Effector CD4-positive, alpha-beta T cell (primary cell): Measurements from ENCODE around the gene CPVL.

Source experiments
- DNase-seq: peaks from one replicate; pipeline ENCODE4 v3.0.0-alpha.2; 2020

The CPVL gene

GRCh38 chr7:28998105-28998504 lies 148.2 kb downstream of the CPVL start:
- DNase-seq, result no peak

DNA sequence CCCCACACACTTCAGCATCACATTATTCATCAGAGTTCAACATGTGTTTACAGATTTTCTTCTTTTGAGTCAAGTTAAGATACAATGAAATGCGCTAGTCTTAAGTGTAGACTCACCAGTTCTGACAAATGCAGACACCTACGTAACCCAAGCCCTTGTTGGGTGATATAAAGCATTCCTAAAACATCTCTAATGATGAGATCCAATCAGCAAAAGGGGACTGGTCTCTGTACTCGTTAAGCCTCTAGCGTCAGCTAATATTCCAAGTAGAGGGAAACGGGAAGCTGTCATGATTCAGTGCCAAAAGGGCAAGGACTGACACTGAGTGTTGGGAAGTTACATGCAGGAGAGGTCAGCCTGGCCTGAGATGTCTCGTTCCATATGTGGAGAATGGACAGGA lies 149.5 kb downstream of the CPVL start:
- no peak for DNase-seq

DNA sequence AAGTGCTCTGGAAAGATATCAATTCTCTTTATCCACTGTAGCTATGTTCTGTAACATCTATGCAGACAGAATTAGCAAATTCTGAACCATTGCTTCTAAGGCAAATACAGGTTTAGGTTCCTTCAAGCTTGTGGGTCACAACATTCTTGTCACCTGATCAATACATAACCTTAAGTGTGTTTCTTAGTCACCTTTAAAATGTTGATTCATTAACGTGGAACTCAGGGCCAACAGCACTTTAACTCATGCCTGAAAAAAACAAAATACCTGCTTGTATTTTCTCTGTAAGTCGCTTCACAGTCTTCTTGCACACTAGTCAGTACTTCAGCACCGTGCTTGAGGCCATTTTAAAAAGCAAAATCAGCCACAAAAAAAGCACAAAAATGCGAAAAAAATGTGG lies 153.0 kb downstream of the CPVL start:
- DNase-seq, result no peak

- no peak for DNase-seq
Measured at GRCh38 chr7:28992798-28993197, 153.5 kb downstream of the CPVL start.

GRCh38 chr7:28990200-28990960 lies 156.0 kb downstream of the CPVL start:
- DNase-seq, result no peak

DNA sequence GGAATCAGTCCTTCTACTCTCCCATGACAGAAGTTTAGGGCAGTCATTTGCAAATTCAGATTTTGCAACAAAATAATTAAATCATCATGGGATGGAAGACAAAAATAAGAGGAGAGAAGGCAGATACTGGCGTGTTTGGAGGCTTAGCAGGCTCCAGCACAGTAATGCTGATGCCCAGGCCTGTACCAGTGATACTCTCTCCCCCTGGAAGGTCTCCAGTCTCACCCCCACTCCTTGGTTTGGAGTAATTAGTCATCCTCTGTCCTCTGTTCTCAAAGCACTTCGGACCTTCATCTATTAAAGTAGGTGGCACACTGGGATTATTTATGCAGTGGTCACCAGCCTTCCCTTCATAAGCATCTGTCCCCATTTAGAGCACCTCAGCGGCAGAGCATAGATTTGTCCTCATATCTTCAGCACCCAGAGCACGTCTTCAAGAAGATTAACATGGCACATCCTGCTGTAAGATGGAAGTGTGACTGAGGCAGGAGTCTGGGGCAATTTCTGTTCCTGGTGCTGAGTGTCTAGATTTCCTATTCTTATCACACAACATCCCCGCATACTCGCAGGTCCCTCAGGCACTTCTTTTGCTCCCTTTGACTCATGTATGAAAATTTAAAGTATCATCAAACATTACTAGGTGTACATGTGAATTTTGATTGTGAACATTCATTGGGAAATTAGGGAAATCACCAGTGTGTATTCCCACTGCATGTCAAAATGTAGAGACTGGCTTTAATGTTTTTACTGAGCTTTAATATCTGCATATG lies 156.9 kb downstream of the CPVL start:
- DNase-seq, result no peak

- no peak for DNase-seq
Measured at GRCh38 chr7:28988810-28989209, 157.5 kb downstream of the CPVL start.

- no peak for DNase-seq
Measured at GRCh38 chr7:28988091-28988490, 158.2 kb downstream of the CPVL start.

- no peak for DNase-seq
Measured at GRCh38 chr7:28986765-28987110, 159.6 kb downstream of the CPVL start.

- DNase-seq, result no peak
Measured at GRCh38 chr7:28986028-28986764, 160.1 kb downstream of the CPVL start.

- no peak for DNase-seq
Measured at GRCh38 chr7:28984631-28985030, 161.7 kb downstream of the CPVL start.

- DNase-seq, result no peak
Measured at GRCh38 chr7:28984217-28984616, 162.1 kb downstream of the CPVL start.

- no peak for DNase-seq
Measured at GRCh38 chr7:28983396-28984190, 162.7 kb downstream of the CPVL start.

DNA sequence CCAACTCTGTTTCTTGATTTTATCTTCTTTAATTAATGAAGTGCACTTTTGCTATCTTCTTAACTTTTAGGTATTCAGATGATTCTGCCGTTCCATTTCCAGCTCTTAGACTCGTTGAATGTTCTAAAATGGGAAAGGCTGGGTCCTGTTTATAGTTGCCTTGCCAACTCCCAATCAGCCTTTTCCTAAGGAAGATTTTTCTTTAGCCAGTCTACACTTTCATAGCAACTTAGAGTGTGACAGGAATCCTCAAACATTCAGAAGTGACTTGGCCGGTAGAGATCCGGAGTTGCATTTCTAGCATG lies 165.2 kb downstream of the CPVL start:
- DNase-seq, result no peak

DNA sequence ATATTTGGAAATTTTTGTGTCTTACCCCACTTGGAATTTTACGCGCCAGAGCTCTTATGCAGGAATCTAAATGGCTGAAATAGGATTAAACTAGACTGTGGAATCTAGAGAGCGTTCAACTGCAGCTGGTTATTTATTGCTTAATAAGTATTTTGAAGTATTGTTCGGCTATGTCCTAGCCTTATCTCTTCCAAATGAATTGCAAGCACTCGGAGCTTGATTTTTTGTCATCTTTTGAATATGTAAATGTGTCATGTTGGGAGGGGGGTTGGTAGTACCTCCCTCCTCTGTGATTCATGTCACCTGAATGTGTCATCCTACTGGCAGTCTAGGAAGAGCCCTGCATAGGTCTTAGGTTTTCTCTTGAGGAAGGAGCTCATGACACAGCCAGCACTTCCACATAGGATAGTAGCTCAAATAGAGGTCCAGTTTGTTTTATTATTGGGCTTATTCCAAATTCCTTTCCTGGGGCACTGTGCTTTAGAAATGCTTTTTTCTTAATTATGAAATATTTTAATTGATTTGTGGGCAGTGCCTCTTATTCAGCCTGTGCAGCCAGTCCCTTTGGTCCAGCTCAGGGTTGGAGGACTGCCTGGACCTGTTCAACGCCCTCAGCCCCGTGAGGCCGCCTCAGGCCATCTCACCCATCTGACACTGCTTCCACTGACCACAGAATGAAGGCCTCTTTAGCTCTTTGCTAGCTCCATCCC lies 165.7 kb downstream of the CPVL start:
- no peak for DNase-seq

- no peak for DNase-seq
Measured at GRCh38 chr7:28979776-28980175, 166.6 kb downstream of the CPVL start.

- no peak for DNase-seq
Measured at GRCh38 chr7:28977881-28978280, 168.5 kb downstream of the CPVL start.

GRCh38 chr7:28976022-28976421 lies 170.3 kb downstream of the CPVL start:
- DNase-seq, result no peak

- no peak for DNase-seq
Measured at GRCh38 chr7:28973591-28973990, 172.7 kb downstream of the CPVL start.

GRCh38 chr7:28964056-28964455 lies 182.3 kb downstream of the CPVL start:
- DNase-seq, result no peak

- DNase-seq, result no peak
Measured at GRCh38 chr7:28961972-28962371, 184.4 kb downstream of the CPVL start.

DNA sequence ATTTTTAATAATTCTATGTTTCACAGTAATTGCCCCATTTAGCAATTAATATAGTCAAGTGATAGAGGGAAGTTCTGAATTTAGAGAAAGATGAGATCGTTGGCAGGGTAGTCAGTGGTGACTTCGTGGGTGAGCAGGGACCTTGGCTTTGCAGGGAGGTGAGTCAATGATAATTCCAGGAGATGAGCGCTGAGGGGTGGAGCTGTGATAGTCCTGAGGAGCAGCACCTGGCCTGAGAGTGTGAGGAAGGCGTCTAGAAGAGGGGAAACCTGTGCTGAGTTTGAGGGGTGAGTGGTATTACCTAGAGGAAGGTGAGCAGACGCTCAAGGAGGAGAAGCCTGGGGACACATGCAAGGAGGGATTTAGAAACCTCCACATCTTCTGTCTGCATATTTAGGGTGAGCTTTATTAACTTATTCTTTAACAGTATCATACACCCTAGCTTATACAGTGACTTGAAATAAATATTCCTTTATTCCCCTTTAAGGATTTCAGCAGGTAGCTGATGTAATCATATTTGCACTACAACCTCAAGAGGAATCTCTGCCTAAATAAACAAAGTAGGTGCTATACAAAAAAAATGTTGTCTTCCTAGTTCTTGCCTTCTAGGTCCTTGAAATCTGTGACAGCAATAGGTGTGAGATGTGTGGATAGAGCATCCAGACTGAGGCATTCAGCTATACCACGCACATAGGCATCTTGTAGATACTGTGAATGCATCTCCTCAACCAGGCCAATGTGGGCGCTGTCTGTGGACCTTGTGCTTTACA lies 186.1 kb downstream of the CPVL start:
- DNase-seq, result no peak
